ENCODE data around the gene YY1.

- TF ChIP-seq, protein P1, sequence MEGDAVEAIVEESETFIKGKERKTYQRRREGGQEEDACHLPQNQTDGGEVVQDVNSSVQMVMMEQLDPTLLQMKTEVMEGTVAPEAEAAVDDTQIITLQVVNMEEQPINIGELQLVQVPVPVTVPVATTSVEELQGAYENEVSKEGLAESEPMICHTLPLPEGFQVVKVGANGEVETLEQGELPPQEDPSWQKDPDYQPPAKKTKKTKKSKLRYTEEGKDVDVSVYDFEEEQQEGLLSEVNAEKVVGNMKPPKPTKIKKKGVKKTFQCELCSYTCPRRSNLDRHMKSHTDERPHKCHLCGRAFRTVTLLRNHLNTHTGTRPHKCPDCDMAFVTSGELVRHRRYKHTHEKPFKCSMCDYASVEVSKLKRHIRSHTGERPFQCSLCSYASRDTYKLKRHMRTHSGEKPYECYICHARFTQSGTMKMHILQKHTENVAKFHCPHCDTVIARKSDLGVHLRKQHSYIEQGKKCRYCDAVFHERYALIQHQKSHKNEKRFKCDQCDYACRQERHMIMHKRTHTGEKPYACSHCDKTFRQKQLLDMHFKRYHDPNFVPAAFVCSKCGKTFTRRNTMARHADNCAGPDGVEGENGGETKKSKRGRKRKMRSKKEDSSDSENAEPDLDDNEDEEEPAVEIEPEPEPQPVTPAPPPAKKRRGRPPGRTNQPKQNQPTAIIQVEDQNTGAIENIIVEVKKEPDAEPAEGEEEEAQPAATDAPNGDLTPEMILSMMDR (IDR thresholded peaks at IDR 0.05 in 8 of 11, conservative IDR thresholded peaks at IDR 0.05 in 3 of 11) = peak in 9 of 11 experiments; percentile 26 to 58 (median 47)
- no peak for TF ChIP-seq POLR2A (IDR thresholded peaks at IDR 0.05)
- no peak for TF ChIP-seq POLR2AphosphoS5 (IDR thresholded peaks at IDR 0.05)
These were observed 8.0 kb downstream of the YY1 start for GRCh38 chr14:100246809-100247428.
